Nephron progenitor cell (in vitro differentiated cells): ENCODE measurements around the gene SLC9C1.

Experiments
- DNase-seq: peaks from one replicate; pipeline ENCODE4 v3.0.0; 2021
- H3K27ac Mint-ChIP-seq: 2 replicates; pipeline ENCODE4 v1.8.0; 2021; ENCODE audit warnings: mild to moderate bottlenecking, moderate library complexity, mixed read lengths
- H3K27me3 Mint-ChIP-seq: 2 replicates; pipeline ENCODE4 v1.8.0; 2021; ENCODE audit warnings: mild to moderate bottlenecking, low read depth, mixed read lengths; ENCODE audit not compliant: poor library complexity
- H3K36me3 Mint-ChIP-seq: 2 replicates; pipeline ENCODE4 v1.8.0; 2021; ENCODE audit warnings: low read depth, mixed read lengths
- H3K4me1 Mint-ChIP-seq: 2 replicates; pipeline ENCODE4 v1.8.0; 2021; ENCODE audit warnings: mixed read lengths
- H3K4me3 Mint-ChIP-seq: 2 replicates; pipeline ENCODE4 v1.8.0; 2021; ENCODE audit warnings: mild to moderate bottlenecking, moderate library complexity, mixed read lengths
- H3K9me3 Mint-ChIP-seq: 2 replicates; pipeline ENCODE4 v1.8.0; 2021; ENCODE audit warnings: mild to moderate bottlenecking, moderate library complexity, mixed read lengths
- CTCF ChIP-seq: fragments of 200-600 bp; sonication (generic); IDR thresholded peaks from 2 replicates; pipeline ENCODE4 v1.5.0; 2021; ENCODE audit warnings: antibody characterized with exemption

Gene SLC9C1

GRCh38 chr3:112109322-112109721 lies 184.7 kb downstream of the SLC9C1 start:
- H3K27ac Mint-ChIP-seq, result peak overlapping the region; percentile 67
- no peaks in the 10 kb centered on the region for H3K9me3 Mint-ChIP-seq
- H3K36me3 Mint-ChIP-seq, result peaks cover 90% of the 10 kb centered on the region
- peaks cover 53% of the 10 kb centered on the region for H3K4me1 Mint-ChIP-seq
- H3K4me3 Mint-ChIP-seq, result no peak overlapping the region
- TF ChIP-seq CTCF, result no peak
- DNase-seq, result no peak
- no peaks in the 10 kb centered on the region for H3K27me3 Mint-ChIP-seq

DNA sequence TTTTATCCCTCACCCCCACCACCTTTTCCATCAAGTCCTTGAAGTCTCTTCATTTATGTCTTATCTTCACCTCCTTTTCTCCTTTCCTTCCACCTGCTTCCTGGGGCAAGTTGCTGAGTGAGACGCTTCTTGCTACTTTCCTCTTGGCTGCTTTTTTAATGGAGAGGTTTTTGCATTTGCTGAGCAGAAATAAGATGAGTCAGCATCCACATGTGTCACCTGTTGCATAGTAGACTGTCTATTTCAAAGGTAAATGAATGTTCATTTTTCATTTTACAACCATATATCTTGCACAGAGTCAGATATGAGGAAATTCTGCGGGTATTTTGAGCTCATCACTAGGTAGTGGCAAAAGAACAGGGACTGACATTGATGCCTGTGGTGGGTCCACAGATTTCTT lies 189.2 kb downstream of the SLC9C1 start:
- no peak for DNase-seq
- no peaks in the 10 kb centered on the region for H3K9me3 Mint-ChIP-seq
- no peaks in the 10 kb centered on the region for H3K27me3 Mint-ChIP-seq
- H3K27ac Mint-ChIP-seq, result no peak overlapping the region
- H3K36me3 Mint-ChIP-seq, result peaks cover 84% of the 10 kb centered on the region
- TF ChIP-seq CTCF, result no peak
- H3K4me1 Mint-ChIP-seq, result peaks cover 64% of the 10 kb centered on the region
- H3K4me3 Mint-ChIP-seq, result no peak overlapping the region

DNA sequence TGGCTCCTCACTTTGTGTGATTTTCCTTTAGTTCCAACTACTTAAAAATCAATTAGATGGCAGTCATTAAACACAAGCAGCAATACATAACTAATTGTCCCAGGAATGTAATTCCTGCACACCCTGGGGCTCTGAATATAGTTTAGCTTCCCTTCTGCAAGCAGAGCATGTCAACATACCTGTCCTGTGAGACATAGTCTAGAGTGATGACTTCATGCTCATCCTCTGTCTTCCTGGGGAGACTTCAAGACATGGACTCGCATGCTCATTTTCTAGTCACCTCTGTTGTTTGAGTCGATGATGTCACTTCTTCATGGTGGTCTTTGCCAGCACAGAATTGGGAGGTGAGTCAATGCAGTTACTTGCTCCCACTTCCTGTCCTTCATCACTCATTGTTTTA lies 192.1 kb downstream of the SLC9C1 start:
- H3K27ac Mint-ChIP-seq, result peak overlapping the region; percentile 81
- H3K4me3 Mint-ChIP-seq, result no peak overlapping the region
- H3K36me3 Mint-ChIP-seq, result peaks cover 85% of the 10 kb centered on the region
- H3K9me3 Mint-ChIP-seq, result peaks cover 4% of the 10 kb centered on the region
- DNase-seq, result no peak
- TF ChIP-seq CTCF, result no peak
- no peaks in the 10 kb centered on the region for H3K27me3 Mint-ChIP-seq
- peaks cover 62% of the 10 kb centered on the region for H3K4me1 Mint-ChIP-seq

DNA sequence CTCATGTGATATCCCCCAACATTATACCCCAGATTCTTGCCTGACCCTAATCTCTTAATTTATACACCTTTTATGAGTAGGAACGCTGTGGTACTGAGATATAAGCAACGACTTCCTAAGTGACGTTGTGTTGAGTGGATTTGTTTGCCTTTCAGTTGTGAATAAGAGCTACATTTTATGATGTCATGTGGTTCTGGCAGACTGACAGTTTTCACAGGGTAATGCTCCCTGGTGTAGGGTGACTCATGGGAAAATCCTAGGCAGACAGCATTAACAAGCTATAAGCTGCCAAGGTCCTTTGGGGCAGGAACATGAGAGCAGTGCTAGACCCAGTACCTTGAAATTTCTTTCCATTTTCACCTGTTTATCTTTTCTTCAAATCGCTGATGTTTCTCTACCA lies 196.6 kb downstream of the SLC9C1 start:
- Mint-ChIP-seq H3K9me3 (peaks cover 4% of the 10 kb centered on the region), H3K36me3 (peaks cover 84% of the 10 kb centered on the region), H3K4me3 (no peak overlapping the region), H3K27me3 (no peaks in the 10 kb centered on the region), H3K4me1 (peaks cover 84% of the 10 kb centered on the region), H3K27ac (peak overlapping the region; percentile 19)
- no peak for TF ChIP-seq CTCF
- no peak for DNase-seq

DNA sequence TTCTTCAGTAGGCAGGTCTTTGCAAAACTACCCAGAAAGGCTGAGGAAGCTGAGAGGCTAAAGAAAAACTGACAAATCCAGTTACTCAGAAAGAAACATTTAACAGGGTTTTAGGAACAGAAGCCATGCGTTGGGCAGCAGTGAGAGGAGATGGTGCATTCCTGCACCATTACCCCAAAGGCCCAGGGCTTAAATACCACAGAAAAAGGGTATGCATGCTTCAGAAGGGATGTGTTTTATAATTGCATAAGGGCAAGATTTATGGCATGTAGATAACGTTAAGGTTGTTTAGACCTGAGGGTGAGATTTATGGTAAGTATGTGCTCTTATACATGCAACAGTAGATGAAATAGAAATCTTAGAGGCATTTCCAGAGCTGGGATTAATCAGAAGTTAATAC lies 197.8 kb downstream of the SLC9C1 start:
- Mint-ChIP-seq H3K36me3 (peaks cover 72% of the 10 kb centered on the region), H3K9me3 (peaks cover 4% of the 10 kb centered on the region), H3K27me3 (no peaks in the 10 kb centered on the region), H3K4me1 (peaks cover 82% of the 10 kb centered on the region), H3K4me3 (no peak overlapping the region), H3K27ac (peak overlapping the region; percentile 39)
- no peak for DNase-seq
- no peak for TF ChIP-seq CTCF

DNA sequence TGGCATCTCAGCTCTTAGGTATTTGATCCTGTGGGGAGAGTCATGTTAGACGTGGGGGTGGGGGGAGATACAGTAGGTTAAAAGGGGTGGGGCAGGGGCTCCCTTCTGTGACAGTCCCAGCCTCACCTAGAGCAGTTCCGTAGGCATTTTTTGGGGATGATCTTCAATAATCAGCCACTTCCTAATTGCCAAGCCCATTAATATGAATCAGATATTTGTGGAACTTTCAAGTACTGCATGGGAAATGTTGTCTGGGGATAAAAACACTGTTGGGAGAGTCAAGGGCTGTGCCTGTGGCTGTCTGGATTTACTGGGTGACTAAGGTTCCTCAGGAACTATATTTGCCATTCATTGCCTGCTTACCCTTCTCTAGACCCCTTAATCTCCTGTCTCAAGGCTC lies 198.3 kb downstream of the SLC9C1 start:
- TF ChIP-seq CTCF, result no peak
- Mint-ChIP-seq H3K9me3 (peaks cover 4% of the 10 kb centered on the region), H3K4me3 (peak overlapping the region; percentile 24), H3K27me3 (no peaks in the 10 kb centered on the region), H3K36me3 (peaks cover 71% of the 10 kb centered on the region), H3K4me1 (peaks cover 84% of the 10 kb centered on the region), H3K27ac (peak overlapping the region; percentile 39)
- no peak for DNase-seq
